ENCODE results near the gene NOTCH2.

NOTCH2 gene

DNA sequence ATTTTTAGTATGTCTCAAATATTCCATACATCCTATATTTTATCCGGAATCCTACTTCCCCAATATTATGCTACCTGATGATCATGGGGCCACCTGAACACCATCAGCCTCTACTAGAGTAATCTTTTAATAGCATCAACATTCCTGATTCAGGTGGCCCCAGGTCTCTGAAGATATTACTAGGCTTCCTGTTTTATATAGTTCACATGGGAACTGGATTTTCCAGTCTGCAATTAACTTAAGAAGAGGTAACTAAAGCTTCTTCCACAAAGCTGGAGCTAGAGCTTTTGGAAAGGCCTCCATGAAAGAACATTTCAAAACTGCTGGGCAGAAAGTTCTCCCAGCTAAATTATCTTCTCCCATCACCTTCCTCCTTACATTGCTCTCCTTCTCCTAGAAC is 100.9 kb downstream of the NOTCH2 start:
- peaks cover 37% of the 10 kb centered on the region for H3K36me3 ChIP-seq (ENCODE audit: insufficient read depth, low read length)
- WGBS, result 100% methylated on average over 1 of the region's 1 CpG
- H3K27ac ChIP-seq (ENCODE audit: low read depth, low read length), result no peak overlapping the region
- no peak overlapping the region for H3K9ac ChIP-seq (ENCODE audit: low read depth, low read length)
- H3K4me1 ChIP-seq (ENCODE audit: insufficient read depth, low read length), result no peaks in the 10 kb centered on the region
- no peaks in the 10 kb centered on the region for H3K27me3 ChIP-seq (ENCODE audit: insufficient read depth, low read length)
- no peaks in the 10 kb centered on the region for H3K9me3 ChIP-seq (ENCODE audit: insufficient read depth, low read depth, low read length)
- H3K4me3 ChIP-seq (ENCODE audit: low read length), result no peak overlapping the region

DNA sequence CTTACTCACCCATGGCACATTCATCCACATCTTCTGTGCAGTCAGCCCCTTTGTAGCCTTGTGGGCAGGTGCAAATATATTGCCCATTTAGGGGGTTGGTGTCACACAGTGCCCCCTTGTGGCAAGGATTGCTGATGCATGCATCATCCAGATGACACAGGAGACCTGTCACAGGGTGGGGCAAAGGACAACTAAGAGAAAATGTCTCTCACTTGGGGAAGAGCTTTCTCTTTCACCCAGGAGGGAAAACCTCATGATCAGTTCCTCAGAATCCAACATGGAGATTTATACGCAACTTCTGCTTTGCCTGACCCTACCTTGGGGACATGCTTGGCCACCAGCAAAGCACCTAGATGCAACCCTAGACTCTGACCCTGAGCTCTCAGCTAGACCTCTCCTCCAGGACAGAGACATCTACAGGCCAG is 101.4 kb downstream of the NOTCH2 start:
- H3K36me3 ChIP-seq (ENCODE audit: insufficient read depth, low read length), result peaks cover 42% of the 10 kb centered on the region
- no peak overlapping the region for H3K27ac ChIP-seq (ENCODE audit: low read depth, low read length)
- 90% methylated on average over 1 of the region's 1 CpG for WGBS
- no peak overlapping the region for H3K4me3 ChIP-seq (ENCODE audit: low read length)
- H3K4me1 ChIP-seq (ENCODE audit: insufficient read depth, low read length), result no peaks in the 10 kb centered on the region
- no peak overlapping the region for H3K9ac ChIP-seq (ENCODE audit: low read depth, low read length)
- no peaks in the 10 kb centered on the region for H3K27me3 ChIP-seq (ENCODE audit: insufficient read depth, low read length)
- H3K9me3 ChIP-seq (ENCODE audit: insufficient read depth, low read depth, low read length), result no peaks in the 10 kb centered on the region

DNA sequence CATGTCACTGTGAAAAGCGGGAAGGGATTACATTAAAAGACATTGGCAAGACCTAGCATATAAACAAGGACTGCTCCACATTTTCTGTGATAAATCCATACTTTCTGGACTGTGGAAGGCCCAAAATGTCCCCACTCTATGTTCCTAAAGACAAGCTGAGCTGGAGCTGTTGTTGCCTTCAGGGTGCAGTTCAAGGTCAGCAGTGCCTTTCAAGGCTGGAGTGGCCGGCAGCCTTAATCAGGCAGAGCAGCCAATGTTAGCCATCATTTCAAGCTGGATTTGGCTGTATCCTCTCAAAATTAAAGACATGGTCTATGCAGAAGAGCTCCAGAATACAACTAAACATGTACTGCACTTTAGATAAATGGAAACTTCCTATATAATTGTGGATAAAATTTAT is 102.8 kb downstream of the NOTCH2 start:
- H3K27ac ChIP-seq (ENCODE audit: low read depth, low read length), result no peak overlapping the region
- no peaks in the 10 kb centered on the region for H3K9me3 ChIP-seq (ENCODE audit: insufficient read depth, low read depth, low read length)
- 98% methylated on average over 2 of the region's 2 CpGs for WGBS
- H3K9ac ChIP-seq (ENCODE audit: low read depth, low read length), result no peak overlapping the region
- H3K4me3 ChIP-seq (ENCODE audit: low read length), result no peak overlapping the region
- peaks cover 46% of the 10 kb centered on the region for H3K36me3 ChIP-seq (ENCODE audit: insufficient read depth, low read length)
- H3K4me1 ChIP-seq (ENCODE audit: insufficient read depth, low read length), result no peaks in the 10 kb centered on the region
- H3K27me3 ChIP-seq (ENCODE audit: insufficient read depth, low read length), result no peaks in the 10 kb centered on the region

DNA sequence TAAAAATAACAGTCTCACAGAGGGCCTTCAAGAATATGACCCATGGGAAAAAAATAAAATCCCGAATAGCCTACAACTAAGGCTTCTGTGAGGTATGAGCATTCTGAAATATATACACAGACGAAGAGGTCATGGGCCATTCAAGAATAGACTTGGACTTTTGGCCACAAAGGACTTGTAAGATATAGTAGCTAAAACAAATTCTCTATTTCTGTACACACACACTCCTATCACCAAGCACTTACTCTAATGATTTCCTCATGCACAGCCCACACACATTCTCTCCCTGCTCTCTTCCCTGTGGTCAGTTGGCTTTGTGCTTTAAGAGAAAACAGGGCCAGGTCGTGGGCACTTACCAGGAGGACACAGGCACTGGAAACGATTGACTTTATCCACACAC is 103.4 kb downstream of the NOTCH2 start:
- Histone ChIP-seq H3K9ac (ENCODE audit: low read depth, low read length) (no peak overlapping the region), H3K36me3 (ENCODE audit: insufficient read depth, low read length) (peaks cover 46% of the 10 kb centered on the region), H3K27ac (ENCODE audit: low read depth, low read length) (no peak overlapping the region), H3K4me1 (ENCODE audit: insufficient read depth, low read length) (no peaks in the 10 kb centered on the region), H3K4me3 (ENCODE audit: low read length) (no peak overlapping the region), H3K27me3 (ENCODE audit: insufficient read depth, low read length) (no peaks in the 10 kb centered on the region), H3K9me3 (ENCODE audit: insufficient read depth, low read depth, low read length) (no peaks in the 10 kb centered on the region)
- WGBS, result 90% methylated on average over 4 of the region's 4 CpGs

DNA sequence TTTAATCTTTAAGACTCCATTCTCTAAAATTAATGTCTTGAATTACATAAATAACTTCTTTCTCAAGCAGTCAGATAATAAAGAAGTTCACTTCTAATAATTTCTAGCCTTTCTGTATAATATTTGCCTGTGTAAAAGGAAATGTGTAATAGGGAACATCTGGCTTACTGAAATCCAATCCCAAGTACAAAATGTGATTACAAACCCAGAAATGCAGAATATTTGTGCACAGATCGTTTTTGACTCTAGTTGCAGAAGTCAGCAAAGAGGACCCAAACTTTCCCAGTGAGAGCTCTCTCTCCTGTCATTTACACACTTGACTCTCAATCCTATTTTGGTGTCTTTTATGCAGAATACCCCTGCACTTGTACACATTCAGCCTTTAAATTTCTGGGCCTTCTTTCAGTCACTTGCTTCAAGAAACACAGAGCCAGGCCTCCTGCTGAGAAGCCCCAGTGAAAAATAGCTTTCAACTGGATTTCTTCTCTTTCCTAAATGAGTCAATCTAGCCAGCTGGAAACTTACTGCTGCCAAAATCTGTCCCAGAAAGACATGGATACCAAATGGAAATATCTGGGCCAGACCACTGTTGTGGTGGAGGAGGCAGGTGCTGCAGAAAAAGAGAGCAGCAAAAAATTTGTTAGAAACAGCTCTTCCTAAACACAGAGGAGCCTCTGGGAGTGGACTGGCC is 104.6 kb downstream of the NOTCH2 start:
- Histone ChIP-seq H3K4me1 (ENCODE audit: insufficient read depth, low read length) (no peaks in the 10 kb centered on the region), H3K36me3 (ENCODE audit: insufficient read depth, low read length) (peaks cover 46% of the 10 kb centered on the region), H3K27me3 (ENCODE audit: insufficient read depth, low read length) (no peaks in the 10 kb centered on the region), H3K9ac (ENCODE audit: low read depth, low read length) (no peak overlapping the region), H3K4me3 (ENCODE audit: low read length) (no peak overlapping the region), H3K9me3 (ENCODE audit: insufficient read depth, low read depth, low read length) (no peaks in the 10 kb centered on the region), H3K27ac (ENCODE audit: low read depth, low read length) (no peak overlapping the region)
- 93% methylated on average over 1 of the region's 1 CpG for WGBS

DNA sequence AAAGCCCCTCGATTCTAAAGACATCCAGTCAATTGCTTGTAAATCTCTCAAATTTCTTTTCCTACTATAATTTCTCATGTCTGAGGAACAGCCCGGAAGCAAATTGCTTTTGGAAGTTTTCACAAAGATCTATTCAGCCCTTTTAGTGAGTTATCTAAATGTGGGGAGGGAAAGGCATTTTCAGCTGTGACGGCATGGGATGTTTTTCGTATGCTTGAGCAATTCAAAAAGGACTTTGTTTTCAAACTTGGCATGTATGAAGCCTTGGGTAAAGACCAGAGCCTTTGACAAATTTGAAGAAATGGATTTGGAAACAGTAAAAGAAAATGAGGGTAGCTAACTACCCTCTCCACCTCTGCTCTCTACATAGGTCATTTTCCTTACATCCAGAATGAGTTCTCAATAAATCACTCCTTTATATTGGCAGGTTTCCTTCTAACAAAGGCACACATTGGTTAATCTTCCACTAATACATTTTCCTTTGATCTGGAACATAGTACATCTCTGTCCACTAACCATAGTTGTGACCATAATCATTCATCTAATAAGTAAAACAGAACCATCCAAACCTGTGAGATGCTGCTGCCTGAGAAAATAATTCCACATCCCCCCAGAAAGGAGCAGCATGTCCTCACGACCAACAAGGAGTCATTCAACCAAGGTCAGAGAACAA is 107.0 kb downstream of the NOTCH2 start:
- 96% methylated on average over 5 of the region's 5 CpGs for WGBS
- Histone ChIP-seq H3K9ac (ENCODE audit: low read depth, low read length) (no peak overlapping the region), H3K9me3 (ENCODE audit: insufficient read depth, low read depth, low read length) (no peaks in the 10 kb centered on the region), H3K36me3 (ENCODE audit: insufficient read depth, low read length) (peaks cover 54% of the 10 kb centered on the region), H3K27me3 (ENCODE audit: insufficient read depth, low read length) (no peaks in the 10 kb centered on the region), H3K4me3 (ENCODE audit: low read length) (no peak overlapping the region), H3K4me1 (ENCODE audit: insufficient read depth, low read length) (no peaks in the 10 kb centered on the region), H3K27ac (ENCODE audit: low read depth, low read length) (no peak overlapping the region)

DNA sequence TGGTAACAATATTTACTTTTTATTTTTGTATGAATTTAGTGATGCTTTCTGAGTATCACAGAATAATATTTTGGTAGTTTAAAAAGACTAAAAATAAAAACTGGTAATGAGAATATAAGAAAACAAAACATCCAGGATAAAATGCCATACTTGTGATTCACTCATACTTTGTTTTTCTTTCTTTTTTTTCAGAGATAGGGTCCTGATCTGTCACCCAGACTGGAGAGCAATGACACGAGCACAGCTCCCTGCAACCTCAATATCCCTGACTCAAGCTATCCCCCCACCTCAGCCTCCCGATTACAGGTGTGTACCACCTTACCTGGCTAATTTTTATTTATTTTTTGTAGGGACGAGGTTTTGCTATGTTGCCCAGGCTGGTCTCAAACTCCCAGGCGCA is 109.0 kb downstream of the NOTCH2 start:
- H3K9ac ChIP-seq (ENCODE audit: low read depth, low read length), result no peak overlapping the region
- H3K36me3 ChIP-seq (ENCODE audit: insufficient read depth, low read length), result peaks cover 39% of the 10 kb centered on the region
- H3K27ac ChIP-seq (ENCODE audit: low read depth, low read length), result no peak overlapping the region
- H3K4me3 ChIP-seq (ENCODE audit: low read length), result no peak overlapping the region
- no peaks in the 10 kb centered on the region for H3K9me3 ChIP-seq (ENCODE audit: insufficient read depth, low read depth, low read length)
- WGBS, result 89% methylated on average over 4 of the region's 4 CpGs
- no peaks in the 10 kb centered on the region for H3K27me3 ChIP-seq (ENCODE audit: insufficient read depth, low read length)
- no peaks in the 10 kb centered on the region for H3K4me1 ChIP-seq (ENCODE audit: insufficient read depth, low read length)

DNA sequence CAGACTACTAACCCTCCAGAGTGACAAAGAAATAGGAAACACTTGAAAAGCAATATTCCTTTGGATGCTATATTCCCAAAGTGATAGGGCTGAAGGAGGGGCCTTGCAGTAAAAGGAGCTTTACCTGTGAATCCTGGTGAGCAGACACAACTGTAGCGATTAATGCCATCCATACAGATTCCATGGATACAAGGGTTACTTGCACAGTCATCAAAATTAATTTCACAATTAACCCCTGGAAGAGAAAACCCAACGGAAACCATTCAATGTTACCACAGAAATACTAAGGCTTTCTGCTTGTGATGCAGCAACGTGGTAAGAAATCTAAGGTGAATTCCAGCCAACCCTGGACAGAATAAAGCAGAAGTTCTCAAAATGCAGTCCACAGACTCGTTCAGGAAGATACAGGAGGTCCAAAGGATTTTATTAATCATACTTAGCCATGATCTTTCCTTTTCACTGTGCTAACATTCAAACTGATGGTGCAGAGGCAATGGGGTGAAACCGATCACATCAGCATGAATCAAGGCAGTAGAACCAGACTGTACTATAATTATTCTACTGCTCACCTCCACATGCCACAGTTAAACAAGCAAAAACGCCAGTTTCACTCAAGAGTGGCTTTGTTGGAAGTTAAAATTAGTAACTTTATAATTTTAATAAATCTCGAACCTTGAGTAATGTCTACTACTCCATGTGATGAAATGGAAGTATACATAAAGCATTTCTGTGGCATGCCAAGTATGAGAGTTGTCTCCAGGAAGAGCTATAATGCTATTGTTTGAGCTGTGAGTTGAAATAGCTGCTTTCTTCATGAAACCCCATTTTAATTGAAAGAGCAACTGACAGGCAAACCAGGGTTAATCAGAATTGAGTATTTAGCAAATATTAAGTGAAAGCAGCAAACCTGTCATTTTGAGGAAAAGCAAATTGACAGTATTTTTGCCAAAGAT is 109.9 kb downstream of the NOTCH2 start:
- peaks cover 39% of the 10 kb centered on the region for H3K36me3 ChIP-seq (ENCODE audit: insufficient read depth, low read length)
- H3K27ac ChIP-seq (ENCODE audit: low read depth, low read length), result no peak overlapping the region
- no peaks in the 10 kb centered on the region for H3K27me3 ChIP-seq (ENCODE audit: insufficient read depth, low read length)
- H3K4me3 ChIP-seq (ENCODE audit: low read length), result no peak overlapping the region
- 94% methylated on average over 6 of the region's 7 CpGs for WGBS
- no peak overlapping the region for H3K9ac ChIP-seq (ENCODE audit: low read depth, low read length)
- no peaks in the 10 kb centered on the region for H3K4me1 ChIP-seq (ENCODE audit: insufficient read depth, low read length)
- H3K9me3 ChIP-seq (ENCODE audit: insufficient read depth, low read depth, low read length), result no peaks in the 10 kb centered on the region

DNA sequence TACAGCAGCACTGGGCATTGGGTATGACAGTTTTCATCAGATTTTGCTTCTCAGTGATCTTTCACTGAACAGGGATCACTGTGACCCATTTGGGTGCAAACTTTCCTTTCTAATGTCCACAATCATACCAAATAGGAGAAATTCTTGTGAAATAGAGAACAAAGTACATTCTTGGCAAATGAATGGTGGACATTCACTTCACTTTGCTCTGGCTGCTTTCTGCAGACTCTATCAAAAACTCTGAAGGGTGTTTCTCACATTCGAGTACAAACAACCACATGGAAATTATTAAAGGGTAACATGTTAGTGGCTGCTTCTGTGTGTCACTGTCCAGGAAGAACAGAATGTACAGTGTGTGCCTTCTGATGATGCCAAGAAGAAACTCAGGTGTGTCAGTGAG is 111.2 kb downstream of the NOTCH2 start:
- Histone ChIP-seq H3K36me3 (ENCODE audit: insufficient read depth, low read length) (peaks cover 41% of the 10 kb centered on the region), H3K9me3 (ENCODE audit: insufficient read depth, low read depth, low read length) (no peaks in the 10 kb centered on the region), H3K27ac (ENCODE audit: low read depth, low read length) (no peak overlapping the region), H3K4me3 (ENCODE audit: low read length) (no peak overlapping the region), H3K9ac (ENCODE audit: low read depth, low read length) (no peak overlapping the region), H3K27me3 (ENCODE audit: insufficient read depth, low read length) (no peaks in the 10 kb centered on the region), H3K4me1 (ENCODE audit: insufficient read depth, low read length) (no peaks in the 10 kb centered on the region)
- 100% methylated on average over 1 of the region's 1 CpG for WGBS

DNA sequence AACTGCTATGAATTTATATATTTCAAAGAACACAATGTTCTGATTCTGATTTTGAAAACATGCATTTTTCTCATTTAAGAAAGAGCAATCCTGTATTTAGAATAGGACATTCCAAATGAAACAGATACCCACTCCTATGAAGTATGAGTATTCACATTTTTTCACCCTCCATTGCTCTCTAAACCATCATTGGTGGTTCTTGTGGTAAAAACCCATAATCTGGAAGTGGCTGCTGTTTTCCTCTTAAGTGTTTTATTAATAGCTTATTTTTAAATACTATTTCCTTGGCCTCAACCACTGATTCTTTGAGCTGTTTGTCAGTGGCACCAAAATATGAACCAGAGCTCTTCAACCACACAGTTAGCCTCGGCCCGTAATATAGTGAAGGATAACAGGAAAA is 113.2 kb downstream of the NOTCH2 start:
- 100% methylated on average over 2 of the region's 2 CpGs for WGBS
- H3K36me3 ChIP-seq (ENCODE audit: insufficient read depth, low read length), result peaks cover 50% of the 10 kb centered on the region

More for the DNA sequence above, 113.2 kb downstream of the NOTCH2 start:
- no peak overlapping the region for H3K27ac ChIP-seq (ENCODE audit: low read depth, low read length)
- H3K4me3 ChIP-seq (ENCODE audit: low read length), result no peak overlapping the region
- H3K9me3 ChIP-seq (ENCODE audit: insufficient read depth, low read depth, low read length), result no peaks in the 10 kb centered on the region
- no peaks in the 10 kb centered on the region for H3K27me3 ChIP-seq (ENCODE audit: insufficient read depth, low read length)
- H3K9ac ChIP-seq (ENCODE audit: low read depth, low read length), result no peak overlapping the region
- no peaks in the 10 kb centered on the region for H3K4me1 ChIP-seq (ENCODE audit: insufficient read depth, low read length)

All from HUES64 (cell line).